Esophagus muscularis mucosa (tissue), 4 donors: Measurements from ENCODE around the gene SAMD4A. TPM values are rescaled to one million over a fixed set of nuclear protein-coding genes. Genes with fewer than 3 reads are reported as not detected.

Experiments used
- DNase-seq: peaks from one replicate; pipeline ENCODE4 v3.0.0-alpha.2; 2017; ENCODE audit errors: extremely low spot score
- H3K27ac ChIP-seq, 4 donors: fragments of 200-600 bp; sonication (generic); replicated peaks in 1 of 4; 1 replicate in 3 of 4; 2 replicates in 1 of 4; pipeline ENCODE4 v1.5.1; 2016 to 2019; ENCODE audit warnings: mild to moderate bottlenecking in 1 of 4
- H3K27me3 ChIP-seq, 4 donors: fragments of 200-600 bp; sonication (generic); one replicate each; pipeline versions ENCODE4 v1.5.1 to v1.6.0; 2016 to 2019
- H3K36me3 ChIP-seq, 4 donors: fragments of 200-600 bp; sonication (generic); one replicate each; pipeline ENCODE4 v1.5.1; 2016 to 2019
- H3K4me1 ChIP-seq, 4 donors: fragments of 200-600 bp; sonication (generic); one replicate each; pipeline ENCODE4 v1.5.1; 2016 to 2019
- H3K4me3 ChIP-seq, 4 donors: fragments of 200-600 bp; sonication (generic); 1 replicate in 2 of 4; 2 replicates in 2 of 4; pipeline ENCODE4 v1.5.1; 2016 to 2019; ENCODE audit warnings: mild to moderate bottlenecking in 4 of 4, moderate library complexity in 1 of 4
- H3K9me3 ChIP-seq, 4 donors: fragments of 200-600 bp; sonication (generic); 1 replicate in 3 of 4; 2 replicates in 1 of 4; pipeline ENCODE4 v1.5.1; 2016 to 2019
- CTCF ChIP-seq, 3 experiments: fragments of 200-600 bp in 2 of 3; fragments of 450-650 bp in 1 of 3; sonication (generic) in 2 of 3; IDR thresholded peaks; one replicate each; pipeline ENCODE4 v1.5.1; 2017 to 2019; ENCODE audit warnings: antibody characterized with exemption in 3 of 3, mild to moderate bottlenecking in 2 of 3, moderate library complexity in 1 of 3
- EP300 ChIP-seq: sonication (generic); formaldehyde crosslinking; IDR thresholded peaks from one replicate; pipeline ENCODE4 v1.6.1; 2017; ENCODE audit warnings: antibody characterized with exemption
- POLR2A ChIP-seq: fragments of 450-650 bp; IDR thresholded peaks from one replicate; pipeline ENCODE4 v1.6.1; 2017; ENCODE audit warnings: antibody characterized with exemption, moderate library complexity, mild to moderate bottlenecking, low read depth
- POLR2AphosphoS5 ChIP-seq, 2 donors: sonication (generic); formaldehyde crosslinking; IDR thresholded peaks; one replicate each; pipeline ENCODE4 v1.6.1; 2017; ENCODE audit warnings: antibody characterized with exemption in 2 of 2
- WGBS: methylation state at CpG from one replicate; pipeline ENCODE4 v1.1.5; 2018; 5-methylcytosine and 5-hydroxymethylcytosine counted together
- intact Hi-C: fragments of 100-400 bp; cut with DNase I; formaldehyde crosslinking; loops from one replicate; pipeline ENCODE4 v1.15.1; 2023
- total RNA-seq, 4 donors: library from RNA; depleted of rRNA; stranded (reverse); fragments of >200 nt; gene quantifications; one replicate each; pipeline versions ENCODE4 v1.1.0 to v1.2.1, GENCODE V29; 2016

Gene SAMD4A
- total RNA-seq, 4 donors from 2014 or later, result 76.8 to 123 (median 97.0) TPM

DNA sequence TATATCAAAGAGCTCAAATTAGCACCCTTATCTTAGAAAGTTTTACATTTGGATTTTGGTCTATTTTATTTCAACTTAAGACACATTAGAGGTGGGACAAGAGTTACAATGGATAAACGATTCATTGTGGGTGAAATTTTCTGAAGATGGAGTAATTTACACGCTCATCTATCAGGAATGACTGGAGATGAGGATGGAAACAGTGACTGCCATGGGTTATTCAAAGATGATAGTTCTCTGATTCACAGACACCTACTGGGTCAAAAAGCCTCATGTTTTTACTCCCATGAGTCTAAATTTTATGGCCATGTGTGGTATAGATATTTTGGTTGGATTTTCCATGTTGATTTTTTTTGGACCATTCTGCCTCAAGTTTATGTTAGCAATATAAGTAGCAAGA lies 22.1 kb downstream of the SAMD4A start:
- Histone ChIP-seq H3K4me3 (no peak overlapping the region), H3K27ac (no peak overlapping the region), H3K4me1 (peaks cover 33 to 45% (median 37%) of the 10 kb centered on the region in 4 donors), H3K9me3 (no peaks in the 10 kb centered on the region), H3K27me3 (no peaks in the 10 kb centered on the region), H3K36me3 (no peaks in the 10 kb centered on the region)
- TF ChIP-seq EP300, result no peak
- no peak for TF ChIP-seq CTCF (IDR thresholded peaks at IDR 0.05)
- TF ChIP-seq POLR2AphosphoS5 (IDR thresholded peaks at IDR 0.05), result no peak
- no peak for TF ChIP-seq POLR2A
- WGBS, result 75% methylated on average over 2 of the region's 2 CpGs
- DNase-seq, result no peak
- intact Hi-C loops, result no loop called here

DNA sequence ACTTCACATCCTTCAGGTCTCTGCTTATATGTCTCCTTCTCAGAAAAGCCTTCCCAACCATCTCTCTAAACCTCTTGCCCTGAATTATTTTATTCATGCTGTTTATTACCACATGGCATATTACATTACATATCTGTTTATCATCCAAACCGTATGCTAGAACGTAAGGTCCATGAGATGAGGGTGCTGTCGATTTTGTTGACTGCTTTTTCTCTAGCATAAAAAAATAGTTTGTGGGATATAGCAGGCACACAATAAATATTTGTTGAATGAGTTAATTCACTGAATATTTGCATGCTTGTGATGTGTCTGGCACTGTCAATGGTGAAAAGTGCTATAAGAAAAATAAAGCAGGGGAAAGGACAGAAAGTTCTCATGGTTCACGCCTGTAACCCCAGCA lies 22.9 kb downstream of the SAMD4A start:
- Histone ChIP-seq H3K4me1 (peaks cover 31 to 50% (median 37%) of the 10 kb centered on the region in 4 donors), H3K9me3 (no peaks in the 10 kb centered on the region), H3K27ac (no peak overlapping the region), H3K27me3 (no peaks in the 10 kb centered on the region), H3K36me3 (no peaks in the 10 kb centered on the region), H3K4me3 (no peak overlapping the region)
- WGBS, result 86% methylated on average over 4 of the region's 4 CpGs
- DNase-seq, result no peak
- TF ChIP-seq EP300 (no peak), POLR2A (no peak), POLR2AphosphoS5 (IDR thresholded peaks at IDR 0.05) (no peak), CTCF (IDR thresholded peaks at IDR 0.05) (no peak)
- intact Hi-C loops, result no loop called here

DNA sequence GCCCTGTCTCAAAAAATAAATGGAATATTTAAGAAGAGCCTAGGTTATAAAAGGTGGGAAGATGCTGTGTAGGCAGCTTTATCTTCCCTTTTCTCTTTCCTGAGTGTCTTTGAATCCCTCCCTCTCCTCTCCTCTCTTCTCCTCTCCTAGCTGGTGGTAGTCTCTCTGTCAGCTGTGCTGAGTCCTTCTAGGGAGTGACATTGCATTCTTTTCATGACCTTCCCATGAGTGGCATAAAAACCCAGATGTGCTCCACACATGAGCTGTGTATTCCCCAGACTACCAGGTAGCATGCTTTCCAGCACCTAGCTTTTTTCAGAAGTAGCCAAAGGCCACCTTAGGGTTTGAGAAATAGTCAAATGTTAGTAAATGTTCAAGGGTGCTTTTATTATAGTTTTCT lies 23.6 kb downstream of the SAMD4A start:
- intact Hi-C loops, result no loop called here
- H3K4me1 ChIP-seq, result peaks cover 31 to 50% (median 36%) of the 10 kb centered on the region in 4 donors

GRCh38 chr14:54591461-54591860 lies 24.5 kb downstream of the SAMD4A start:
- intact Hi-C loops, result no loop called here
- no peaks in the 10 kb centered on the region for H3K27me3 ChIP-seq
- no peaks in the 10 kb centered on the region for H3K9me3 ChIP-seq
- H3K27ac ChIP-seq, result no peak overlapping the region
- 84% methylated on average over 1 of the region's 1 CpG for WGBS
- H3K36me3 ChIP-seq, result no peaks in the 10 kb centered on the region
- peaks cover 31 to 50% (median 36%) of the 10 kb centered on the region in 4 donors for H3K4me1 ChIP-seq
- H3K4me3 ChIP-seq, result no peak overlapping the region
- no peak for DNase-seq
- no peak for TF ChIP-seq CTCF (IDR thresholded peaks at IDR 0.05)
- TF ChIP-seq POLR2A, result no peak
- TF ChIP-seq POLR2AphosphoS5 (IDR thresholded peaks at IDR 0.05), result no peak
- no peak for TF ChIP-seq EP300

More for the DNA sequence above, 23.6 kb downstream of the SAMD4A start:
- no peak overlapping the region for H3K4me3 ChIP-seq
- DNase-seq, result no peak
- TF ChIP-seq CTCF (IDR thresholded peaks at IDR 0.05) (no peak), POLR2A (no peak), EP300 (no peak), POLR2AphosphoS5 (IDR thresholded peaks at IDR 0.05) (no peak)
- no peaks in the 10 kb centered on the region for H3K9me3 ChIP-seq
- H3K36me3 ChIP-seq, result no peaks in the 10 kb centered on the region
- H3K27ac ChIP-seq, result no peak overlapping the region
- H3K27me3 ChIP-seq, result no peaks in the 10 kb centered on the region

DNA sequence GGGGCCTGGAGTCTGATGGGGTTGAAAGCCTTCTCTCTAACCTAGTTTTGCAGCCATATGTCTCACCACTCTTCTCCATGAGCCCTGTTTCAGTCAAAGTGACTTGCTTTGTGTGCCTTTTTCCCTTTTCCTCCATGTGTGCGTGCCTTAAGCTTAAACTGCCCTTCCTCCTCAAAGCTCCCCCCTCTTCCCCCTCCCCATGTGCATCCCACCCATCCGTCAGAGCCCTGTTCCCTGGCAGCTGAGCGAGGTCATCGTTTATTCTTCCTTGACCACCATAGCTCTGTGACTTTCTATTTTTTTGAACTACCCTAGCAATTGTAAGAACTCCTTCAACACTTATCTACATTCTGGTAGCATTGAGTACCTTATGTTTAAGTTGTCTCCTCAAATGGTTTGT lies 24.9 kb downstream of the SAMD4A start:
- 67% methylated on average over 4 of the region's 4 CpGs for WGBS
- TF ChIP-seq EP300, result no peak
- no peak for TF ChIP-seq CTCF (IDR thresholded peaks at IDR 0.05)
- TF ChIP-seq POLR2A, result no peak
- TF ChIP-seq POLR2AphosphoS5 (IDR thresholded peaks at IDR 0.05), result no peak
- H3K9me3 ChIP-seq, result no peaks in the 10 kb centered on the region
- H3K27ac ChIP-seq, result no peak overlapping the region
- no peak for DNase-seq
- intact Hi-C loops, result no loop called here
- no peaks in the 10 kb centered on the region for H3K36me3 ChIP-seq
- H3K4me1 ChIP-seq, result peaks cover 31 to 50% (median 36%) of the 10 kb centered on the region in 4 donors
- H3K27me3 ChIP-seq, result no peaks in the 10 kb centered on the region
- no peak overlapping the region for H3K4me3 ChIP-seq
